Head of caudate nucleus (tissue), 42 donors: ENCODE measurements around the gene PCDHGA7.
"Not testable (repeated sequence)": the region's sequence is repeated elsewhere in the genome, so short reads cannot be mapped to it uniquely, and the experiment has no call there.

Experiments used
- DNase-seq, 42 donors: peaks; one replicate each; pipeline versions ENCODE4 v3.0.0 to v3.0.0-alpha.2; 2020 to 2021; ENCODE audit warnings: mixed read lengths in 7 of 42
- intact Hi-C: fragments of 100-400 bp; cut with DNase I; formaldehyde crosslinking; loops from one replicate; pipeline ENCODE4 v1.15.0; 2022

The PCDHGA7 gene

DNA sequence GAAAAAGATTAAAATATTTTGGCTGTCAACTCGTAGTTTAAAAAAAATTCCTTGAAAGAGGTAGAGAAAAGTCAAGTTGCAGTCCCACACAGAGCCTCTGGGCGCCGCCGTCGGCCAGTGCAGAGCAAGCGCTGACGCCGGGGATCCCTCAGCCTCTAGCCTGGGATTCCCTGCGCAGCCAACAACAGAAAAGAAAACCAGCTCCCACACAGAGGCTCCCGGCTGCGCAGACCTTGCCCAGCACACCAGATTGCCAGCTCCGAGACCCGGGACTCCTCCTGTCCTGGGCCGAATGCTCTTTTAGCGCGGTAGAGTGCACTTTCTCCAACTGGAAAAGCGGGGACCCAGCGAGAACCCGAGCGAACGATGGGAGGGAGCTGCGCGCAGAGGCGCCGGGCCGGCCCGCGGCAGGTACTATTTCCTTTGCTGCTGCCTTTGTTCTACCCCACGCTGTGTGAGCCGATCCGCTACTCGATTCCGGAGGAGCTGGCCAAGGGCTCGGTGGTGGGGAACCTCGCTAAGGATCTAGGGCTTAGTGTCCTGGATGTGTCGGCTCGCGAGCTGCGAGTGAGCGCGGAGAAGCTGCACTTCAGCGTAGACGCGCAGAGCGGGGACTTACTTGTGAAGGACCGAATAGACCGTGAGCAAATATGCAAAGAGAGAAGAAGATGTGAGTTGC is 35.1 kb downstream of the PCDHGA7 start, which contains the start of gene PCDHGB7:
Gene PCDHGB7 (plus strand): TSS at position 184 of the 679 bp plus-strand sequence. CDS start 183 bp downstream, at position 367.
- DNase-seq: peak in 40 of 42 donors; percentile 22 to 75 (median 50)
- intact Hi-C loops: loop anchor here (10.0 kb wide), 1 partner anchor 137 kb away; no protein-coding TSS in a partner anchor

DNA sequence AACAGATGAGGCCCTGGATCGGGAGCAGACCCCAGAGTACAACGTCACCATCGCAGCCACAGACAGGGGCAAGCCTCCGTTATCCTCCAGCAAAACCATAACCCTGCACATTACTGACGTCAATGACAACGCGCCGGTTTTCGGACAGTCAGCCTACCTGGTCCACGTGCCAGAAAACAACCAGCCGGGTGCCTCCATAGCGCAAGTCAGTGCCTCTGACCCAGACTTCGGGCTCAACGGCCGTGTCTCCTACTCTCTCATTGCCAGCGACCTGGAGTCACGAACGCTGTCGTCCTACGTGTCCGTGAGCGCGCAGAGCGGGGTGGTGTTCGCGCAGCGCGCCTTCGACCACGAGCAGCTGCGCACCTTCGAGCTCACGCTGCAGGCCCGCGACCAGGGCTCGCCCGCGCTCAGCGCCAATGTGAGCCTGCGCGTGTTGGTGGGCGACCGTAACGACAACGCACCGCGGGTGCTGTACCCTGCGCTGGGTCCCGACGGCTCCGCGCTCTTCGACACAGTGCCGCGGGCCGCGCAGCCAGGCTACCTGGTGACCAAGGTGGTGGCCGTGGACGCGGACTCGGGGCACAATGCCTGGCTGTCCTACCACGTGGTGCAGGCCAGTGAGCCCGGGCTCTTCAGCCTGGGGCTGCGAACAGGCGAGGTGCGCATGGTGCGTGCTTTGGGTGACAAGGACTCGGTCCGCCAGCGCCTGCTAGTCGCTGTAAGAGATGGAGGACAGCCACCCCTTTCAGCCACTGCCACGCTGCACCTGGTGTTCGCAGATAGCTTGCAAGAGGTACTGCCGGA is 36.7 kb downstream of the PCDHGA7 start:
- peak in 1 of 42 donors; percentile 21 for DNase-seq
- intact Hi-C loops: loop anchor here (10.0 kb wide), 1 partner anchor 136 kb away; no protein-coding TSS in a partner anchor

DNA sequence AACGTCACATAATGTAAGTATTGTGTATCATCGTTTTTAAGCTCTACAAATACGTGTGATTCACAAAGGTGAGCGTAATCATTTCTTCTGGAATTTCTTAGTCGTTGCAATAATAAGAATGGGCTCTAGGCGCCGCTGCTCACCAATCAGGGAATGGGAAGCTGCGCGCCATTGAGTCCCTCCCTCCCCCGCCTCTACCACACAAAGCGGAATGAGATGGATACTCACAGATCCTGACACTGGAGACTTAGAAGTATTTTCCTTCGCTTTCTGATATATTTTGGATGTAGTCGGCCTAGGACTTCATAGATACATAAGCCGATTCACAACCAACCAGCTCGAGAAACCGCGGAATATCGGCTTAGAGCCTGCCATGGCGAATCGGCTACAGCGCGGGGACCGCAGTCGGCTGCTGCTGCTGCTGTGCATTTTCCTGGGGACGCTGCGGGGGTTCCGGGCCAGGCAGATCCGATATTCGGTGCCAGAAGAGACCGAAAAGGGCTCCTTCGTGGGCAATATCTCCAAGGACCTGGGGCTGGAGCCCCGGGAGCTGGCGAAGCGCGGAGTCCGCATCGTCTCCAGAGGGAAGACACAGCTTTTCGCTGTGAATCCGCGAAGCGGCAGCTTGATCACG is 38.4 kb downstream of the PCDHGA7 start, which contains the start of gene PCDHGA11:
Gene PCDHGA11 (plus strand): TSS at position 197 of the 634 bp plus-strand sequence. CDS start 177 bp downstream, at position 374.
- intact Hi-C loops: loop anchor here (10.0 kb wide), 1 partner anchor 104 kb away; no protein-coding TSS in a partner anchor
- peak in 4 of 42 donors; percentile 30 to 55 (median 45) for DNase-seq

DNA sequence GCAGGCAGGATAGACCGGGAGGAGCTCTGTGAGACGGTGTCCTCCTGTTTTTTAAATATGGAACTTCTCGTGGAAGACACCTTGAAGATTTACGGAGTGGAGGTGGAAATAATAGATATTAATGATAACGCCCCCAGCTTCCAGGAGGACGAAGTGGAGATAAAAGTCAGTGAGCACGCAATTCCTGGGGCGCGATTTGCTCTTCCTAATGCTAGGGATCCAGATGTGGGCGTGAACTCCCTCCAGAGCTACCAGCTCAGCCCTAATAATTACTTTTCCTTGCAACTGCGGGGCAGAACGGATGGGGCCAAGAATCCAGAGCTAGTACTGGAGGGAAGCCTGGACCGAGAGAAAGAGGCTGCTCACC is 38.9 kb downstream of the PCDHGA7 start:
- intact Hi-C loops: loop anchor here (10.0 kb wide), 1 partner anchor 103 kb away; no protein-coding TSS in a partner anchor
- DNase-seq: peak in 1 of 42 donors; percentile 13

DNA sequence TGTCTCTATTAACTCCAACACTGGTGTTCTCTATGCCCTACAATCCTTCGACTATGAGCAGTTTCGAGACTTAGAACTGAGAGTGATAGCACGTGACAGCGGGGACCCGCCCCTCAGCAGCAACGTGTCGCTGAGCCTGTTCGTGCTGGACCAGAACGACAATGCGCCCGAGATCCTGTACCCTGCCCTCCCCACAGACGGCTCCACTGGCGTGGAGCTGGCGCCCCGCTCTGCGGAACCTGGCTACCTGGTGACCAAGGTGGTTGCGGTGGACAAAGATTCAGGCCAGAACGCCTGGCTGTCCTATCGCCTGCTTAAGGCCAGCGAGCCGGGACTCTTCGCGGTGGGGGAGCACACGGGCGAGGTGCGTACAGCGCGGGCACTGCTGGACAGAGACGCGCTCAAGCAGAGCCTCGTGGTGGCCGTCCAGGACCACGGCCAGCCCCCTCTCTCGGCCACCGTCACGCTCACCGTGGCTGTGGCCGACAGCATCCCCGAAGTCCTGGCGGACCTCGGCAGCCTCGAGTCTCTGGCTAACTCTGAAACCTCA is 40.3 kb downstream of the PCDHGA7 start:
- intact Hi-C loops: loop anchor here (10.0 kb wide), 1 partner anchor 102 kb away; no protein-coding TSS in a partner anchor

DNA sequence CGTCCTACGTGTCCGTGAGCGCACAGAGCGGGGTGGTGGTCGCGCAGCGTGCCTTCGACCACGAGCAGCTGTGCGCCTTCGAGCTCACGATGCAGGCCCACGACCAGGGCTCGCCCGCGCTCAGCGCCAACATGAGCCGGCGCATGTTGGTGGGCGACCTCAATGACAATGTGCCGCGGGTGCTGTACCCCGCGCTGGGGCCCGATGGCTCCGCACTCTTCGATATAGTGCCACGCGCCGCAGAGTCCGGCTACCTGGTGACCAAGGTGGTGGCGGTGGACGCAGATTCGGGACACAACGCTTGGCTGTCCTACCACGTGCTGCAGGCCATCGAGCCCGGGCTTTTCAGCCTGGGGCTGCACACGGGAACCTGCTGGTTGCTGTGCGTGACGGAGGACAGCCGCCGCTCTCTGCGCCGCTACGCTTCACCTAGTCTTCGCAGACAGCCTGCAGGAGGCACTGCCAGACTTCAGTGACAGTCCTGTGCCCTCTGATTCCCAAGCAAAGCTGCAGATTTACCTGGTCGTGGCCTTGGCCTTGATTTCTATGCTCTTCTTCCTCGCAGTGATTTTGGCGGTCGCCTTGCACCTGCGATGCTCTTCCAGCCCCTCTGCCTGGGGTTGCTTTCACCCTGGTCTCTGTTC is 45.4 kb downstream of the PCDHGA7 start:
- intact Hi-C loops: loop anchor here (10.0 kb wide), 1 partner anchor 97 kb away; no protein-coding TSS in a partner anchor
- no peak for DNase-seq

More for the DNA sequence above, 40.3 kb downstream of the PCDHGA7 start:
- DNase-seq: peak in 1 of 42 donors; percentile 15

DNA sequence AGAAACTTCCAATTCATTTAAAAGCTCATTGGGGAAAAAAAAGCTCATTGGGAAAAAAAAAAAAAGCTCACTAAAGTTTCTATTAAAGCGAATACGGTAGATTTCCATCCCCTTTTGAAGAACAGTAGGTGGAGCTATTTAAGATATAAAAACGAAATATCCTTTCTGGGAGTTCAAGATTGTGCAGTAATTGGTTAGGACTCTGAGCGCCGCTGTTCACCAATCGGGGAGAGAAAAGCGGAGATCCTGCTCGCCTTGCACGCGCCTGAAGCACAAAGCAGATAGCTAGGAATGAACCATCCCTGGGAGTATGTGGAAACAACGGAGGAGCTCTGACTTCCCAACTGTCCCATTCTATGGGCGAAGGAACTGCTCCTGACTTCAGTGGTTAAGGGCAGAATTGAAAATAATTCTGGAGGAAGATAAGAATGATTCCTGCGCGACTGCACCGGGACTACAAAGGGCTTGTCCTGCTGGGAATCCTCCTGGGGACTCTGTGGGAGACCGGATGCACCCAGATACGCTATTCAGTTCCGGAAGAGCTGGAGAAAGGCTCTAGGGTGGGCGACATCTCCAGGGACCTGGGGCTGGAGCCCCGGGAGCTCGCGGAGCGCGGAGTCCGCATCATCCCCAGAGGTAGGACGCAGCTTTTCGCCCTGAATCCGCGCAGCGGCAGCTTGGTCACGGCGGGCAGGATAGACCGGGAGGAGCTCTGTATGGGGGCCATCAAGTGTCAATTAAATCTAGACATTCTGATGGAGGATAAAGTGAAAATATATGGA is 48.0 kb downstream of the PCDHGA7 start, which contains the start of gene PCDHGA12:
Gene PCDHGA12 (plus strand): TSS at position 176 of the 782 bp plus-strand sequence. CDS start 253 bp downstream, at position 429.
- intact Hi-C loops: no loop called here
- DNase-seq: peak in 25 of 42 donors; percentile 15 to 70 (median 39)

DNA sequence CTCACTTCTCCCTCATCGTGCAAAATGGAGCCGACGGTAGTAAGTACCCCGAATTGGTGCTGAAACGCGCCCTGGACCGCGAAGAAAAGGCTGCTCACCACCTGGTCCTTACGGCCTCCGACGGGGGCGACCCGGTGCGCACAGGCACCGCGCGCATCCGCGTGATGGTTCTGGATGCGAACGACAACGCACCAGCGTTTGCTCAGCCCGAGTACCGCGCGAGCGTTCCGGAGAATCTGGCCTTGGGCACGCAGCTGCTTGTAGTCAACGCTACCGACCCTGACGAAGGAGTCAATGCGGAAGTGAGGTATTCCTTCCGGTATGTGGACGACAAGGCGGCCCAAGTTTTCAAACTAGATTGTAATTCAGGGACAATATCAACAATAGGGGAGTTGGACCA is 48.7 kb downstream of the PCDHGA7 start:
- intact Hi-C loops: no loop called here
- no peak for DNase-seq

DNA sequence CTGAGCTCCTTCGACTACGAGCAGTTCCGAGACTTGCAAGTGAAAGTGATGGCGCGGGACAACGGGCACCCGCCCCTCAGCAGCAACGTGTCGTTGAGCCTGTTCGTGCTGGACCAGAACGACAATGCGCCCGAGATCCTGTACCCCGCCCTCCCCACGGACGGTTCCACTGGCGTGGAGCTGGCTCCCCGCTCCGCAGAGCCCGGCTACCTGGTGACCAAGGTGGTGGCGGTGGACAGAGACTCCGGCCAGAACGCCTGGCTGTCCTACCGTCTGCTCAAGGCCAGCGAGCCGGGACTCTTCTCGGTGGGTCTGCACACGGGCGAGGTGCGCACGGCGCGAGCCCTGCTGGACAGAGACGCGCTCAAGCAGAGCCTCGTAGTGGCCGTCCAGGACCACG is 49.8 kb downstream of the PCDHGA7 start:
- intact Hi-C loops, DNase-seq: not testable (repeated sequence)

DNA sequence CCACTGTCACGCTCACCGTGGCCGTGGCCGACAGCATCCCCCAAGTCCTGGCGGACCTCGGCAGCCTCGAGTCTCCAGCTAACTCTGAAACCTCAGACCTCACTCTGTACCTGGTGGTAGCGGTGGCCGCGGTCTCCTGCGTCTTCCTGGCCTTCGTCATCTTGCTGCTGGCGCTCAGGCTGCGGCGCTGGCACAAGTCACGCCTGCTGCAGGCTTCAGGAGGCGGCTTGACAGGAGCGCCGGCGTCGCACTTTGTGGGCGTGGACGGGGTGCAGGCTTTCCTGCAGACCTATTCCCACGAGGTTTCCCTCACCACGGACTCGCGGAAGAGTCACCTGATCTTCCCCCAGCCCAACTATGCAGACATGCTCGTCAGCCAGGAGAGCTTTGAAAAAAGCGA is 50.2 kb downstream of the PCDHGA7 start:
- intact Hi-C loops, DNase-seq: not testable (repeated sequence)

DNA sequence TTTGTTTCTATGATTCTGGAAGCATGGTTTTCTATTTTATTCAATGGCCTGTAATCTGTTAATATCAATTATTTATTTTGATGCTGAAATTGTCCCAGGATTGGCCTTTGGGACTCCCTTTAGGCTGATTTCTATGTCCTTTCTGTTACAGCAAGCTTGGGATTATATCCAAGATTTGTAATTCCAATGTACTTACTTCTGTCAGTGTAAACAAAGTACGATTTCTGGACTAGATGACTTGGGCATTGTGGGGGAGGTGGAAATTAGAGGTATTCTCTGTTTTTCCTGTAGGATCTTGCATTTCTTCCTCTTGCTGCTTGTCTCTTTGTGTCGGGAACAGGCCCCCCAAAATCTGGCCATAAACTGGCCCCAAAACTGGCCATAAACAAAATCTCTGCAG is 51.5 kb downstream of the PCDHGA7 start:
- no peak for DNase-seq
- intact Hi-C loops: no loop called here
